Measurements from ENCODE around the gene CDH18. TPM values are rescaled to one million over a fixed set of nuclear protein-coding genes. Genes with fewer than 3 reads are reported as not detected.

The CDH18 gene
- total RNA-seq, 1 experiment from 2014 or later = not detected

GRCh38 chr5:19615071-19615470 is 372.9 kb downstream of the CDH18 start:
- H3K9me3 ChIP-seq (ENCODE audit: control insufficient read depth in 1 of 2, insufficient read depth in 1 of 2, low read depth in 1 of 2, low read length in 2 of 2) = peaks cover 0 to 17% of the 10 kb centered on the region in 2 experiments; a peak in 2 of 4 replicates
- H3K36me3 ChIP-seq (ENCODE audit: control insufficient read depth in 1 of 2, insufficient read depth in 2 of 2, low read length in 2 of 2) = no peaks in the 10 kb centered on the region
- no peak overlapping the region for H3K4me2 ChIP-seq (ENCODE audit: low read length)
- ATAC-seq (no peak), DNase-seq (ENCODE audit: low read depth, low spot score) (no peak)
- ChIA-PET RAD21 (ENCODE audit: low non-redundant PET in 1 of 2, low total read pairs in 2 of 2, uncharacterized antibody in 2 of 2, unreplicated experiment in 2 of 2) (no interaction called here), CTCF (no interaction called here), POLR2A (no interaction called here)
- no peak overlapping the region for H3K27ac ChIP-seq (ENCODE audit: low read depth, low read length)
- no peaks in the 10 kb centered on the region for H3K27me3 ChIP-seq (ENCODE audit: insufficient read depth, low read length)
- intact Hi-C loops (cut with micrococcal nuclease) = no loop called here
- H3K79me2 ChIP-seq (ENCODE audit: insufficient read depth, low read length) = no peaks in the 10 kb centered on the region
- no peak overlapping the region for H3K9ac ChIP-seq (ENCODE audit: low read length)
- no peak overlapping the region for H2AFZ ChIP-seq (ENCODE audit: low read depth, low read length, poor library complexity, severe bottlenecking)
- BruUV-seq (replicated peaks) = no TSS peak
- no peaks in the 10 kb centered on the region for H3K9me2 ChIP-seq (ENCODE audit: insufficient read depth)
- H3K4me3 ChIP-seq (replicated peaks in 1 of 2; ENCODE audit: low read depth in 1 of 2, low read length in 2 of 2) = no peak overlapping the region
- no peak for TF ChIP-seq CTCF (IDR thresholded peaks at IDR 0.05 in 2 of 3, conservative IDR thresholded peaks at IDR 0.05 in 1 of 3; ENCODE audit: borderline replicate concordance in 1 of 3, insufficient read depth in 1 of 3, low read depth in 2 of 3, low read length in 2 of 3)
- no peak for TF ChIP-seq POLR2AphosphoS5 (IDR thresholded peaks at IDR 0.05; ENCODE audit: low read depth, low read length)
- no peak for TF ChIP-seq TCF7L2 (IDR thresholded peaks at IDR 0.05; ENCODE audit: borderline replicate concordance, extremely low read depth, insufficient read depth, insufficient read length)
- TF ChIP-seq YY1 (IDR thresholded peaks at IDR 0.05; ENCODE audit: extremely low read depth, insufficient replicate concordance, low read depth, low read length) = no peak
- no peak for TF ChIP-seq SP1 (IDR thresholded peaks at IDR 0.05; ENCODE audit: low read depth)
- no peak for TF ChIP-seq JUND (IDR thresholded peaks at IDR 0.05)
- no peak for TF ChIP-seq RAD21 (IDR thresholded peaks at IDR 0.05; ENCODE audit: low read depth)
- no peak for TF ChIP-seq CBX3 (IDR thresholded peaks at IDR 0.05; ENCODE audit: low read depth)
- TF ChIP-seq ZNF274 (IDR thresholded peaks at IDR 0.05; ENCODE audit: low read depth, low read length) = no peak
- TF ChIP-seq ZBTB33 (IDR thresholded peaks at IDR 0.05; ENCODE audit: extremely low read depth, insufficient replicate concordance, low read length) = no peak
- TF ChIP-seq SRF (IDR thresholded peaks at IDR 0.05; ENCODE audit: low read depth) = no peak
- TF ChIP-seq FOSL1 (IDR thresholded peaks at IDR 0.05; ENCODE audit: low read depth) = no peak
- no peak for TF ChIP-seq EZH2phosphoT487 (IDR thresholded peaks at IDR 0.05; ENCODE audit: borderline replicate concordance)
- no peak for TF ChIP-seq ELF1 (IDR thresholded peaks at IDR 0.05; ENCODE audit: borderline replicate concordance, low read depth)
- TF ChIP-seq ATF3 (IDR thresholded peaks at IDR 0.05) = no peak
- TF ChIP-seq SIN3A (IDR thresholded peaks at IDR 0.05; ENCODE audit: low read depth) = no peak
- no peak for TF ChIP-seq EGR1 (IDR thresholded peaks at IDR 0.05; ENCODE audit: low read depth)
- TF ChIP-seq CEBPB (IDR thresholded peaks at IDR 0.05; ENCODE audit: low read depth) = no peak
- no peaks in the 10 kb centered on the region for H4K20me1 ChIP-seq (ENCODE audit: insufficient read depth)
- no peaks in the 10 kb centered on the region for H3K4me1 ChIP-seq (ENCODE audit: control insufficient read depth in 1 of 2, insufficient read depth in 2 of 2, low read length in 2 of 2)
